ES-I3 (cell line): ENCODE results near the gene DGKE.

Experiments used
- H3K36me3 ChIP-seq: 2 replicates; pipeline ENCODE4 v1.6.1; 2013; ENCODE audit warnings: mild to moderate bottlenecking, low read length, control low read depth, moderate library complexity; ENCODE audit not compliant: insufficient read depth
- H3K4me1 ChIP-seq: 2 replicates; pipeline ENCODE4 v1.6.1; 2013; ENCODE audit warnings: mild to moderate bottlenecking, control low read depth, low read length; ENCODE audit not compliant: insufficient read depth
- H3K9ac ChIP-seq: 2 replicates; pipeline ENCODE4 v1.6.1; 2013; ENCODE audit warnings: low read depth, mild to moderate bottlenecking, low read length, moderate library complexity
- H3K9me3 ChIP-seq: 2 replicates; pipeline ENCODE4 v1.6.1; 2013; ENCODE audit warnings: mild to moderate bottlenecking, low read length, moderate library complexity; ENCODE audit not compliant: control insufficient read depth, insufficient read depth

The DGKE gene

DNA sequence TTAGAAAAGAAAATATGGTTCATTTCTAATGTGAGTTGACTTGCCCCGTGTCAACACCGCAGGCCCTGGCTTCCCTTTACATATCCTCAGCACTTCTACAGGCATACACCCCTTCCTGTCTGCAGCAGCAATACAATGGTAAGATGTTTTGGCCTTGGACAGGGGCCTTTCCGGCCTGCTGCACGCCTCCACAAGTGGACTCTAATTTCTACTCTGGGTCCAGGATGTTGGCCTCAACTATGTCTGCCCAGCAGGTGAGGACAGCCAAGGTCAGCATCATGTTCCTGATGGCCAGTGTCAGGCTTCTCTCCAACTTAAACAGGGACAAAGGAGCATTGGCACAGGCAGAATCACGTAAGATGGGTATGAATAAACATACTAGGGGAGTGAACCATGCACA is 11.2 kb upstream of the DGKE start:
- H3K9ac ChIP-seq = no peak overlapping the region
- 0 out of 2 replicates have a peak, but pooled peaks cover 3% of the 10 kb centered on the region for H3K4me1 ChIP-seq
- H3K36me3 ChIP-seq = no peaks in the 10 kb centered on the region
- H3K9me3 ChIP-seq = no peaks in the 10 kb centered on the region

DNA sequence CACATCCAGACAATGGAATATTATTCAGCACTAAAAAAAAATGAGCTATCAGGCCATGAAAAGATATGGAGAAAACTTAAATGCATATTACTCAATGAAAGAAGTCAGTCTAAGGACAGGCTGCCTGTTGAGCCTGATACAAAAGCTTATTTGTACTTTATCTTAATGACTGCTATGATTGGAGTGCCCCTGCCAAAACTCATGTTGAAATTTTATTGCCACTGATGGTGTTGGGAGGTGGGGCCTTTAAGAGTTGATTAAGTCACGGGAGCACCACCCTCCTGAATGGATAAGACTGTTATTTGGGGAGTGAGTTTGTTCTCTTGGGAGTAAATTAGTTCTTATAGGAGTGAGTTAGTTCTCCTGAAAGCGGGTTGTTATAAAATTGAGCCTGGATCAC is 10.1 kb upstream of the DGKE start:
- no peaks in the 10 kb centered on the region for H3K9me3 ChIP-seq
- H3K36me3 ChIP-seq = no peaks in the 10 kb centered on the region
- no peak overlapping the region for H3K9ac ChIP-seq
- 0 out of 2 replicates have a peak, but pooled peaks cover 3% of the 10 kb centered on the region for H3K4me1 ChIP-seq

DNA sequence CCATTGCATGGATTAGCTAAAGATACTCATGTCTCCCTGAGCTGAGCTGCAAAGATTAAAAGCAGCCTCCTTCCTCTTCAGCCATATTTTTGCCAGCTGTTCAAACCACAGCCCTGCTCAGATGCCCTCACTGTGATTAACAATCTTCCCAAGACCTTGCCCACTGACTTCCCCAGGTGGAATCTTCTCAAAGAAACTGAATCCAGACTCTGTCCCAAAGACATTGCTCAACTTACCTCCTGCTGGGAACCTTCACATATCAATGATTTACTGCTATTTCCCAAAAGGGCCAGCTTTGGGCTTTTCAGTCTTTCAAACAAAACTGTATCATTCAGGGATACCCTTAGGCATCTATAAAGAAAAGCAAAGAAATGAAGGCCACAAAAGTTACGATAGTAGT is 9.4 kb upstream of the DGKE start:
- Histone ChIP-seq H3K9me3 (no peaks in the 10 kb centered on the region), H3K36me3 (no peaks in the 10 kb centered on the region), H3K4me1 (0 out of 2 replicates have a peak, but pooled peaks cover 3% of the 10 kb centered on the region), H3K9ac (no peak overlapping the region)

DNA sequence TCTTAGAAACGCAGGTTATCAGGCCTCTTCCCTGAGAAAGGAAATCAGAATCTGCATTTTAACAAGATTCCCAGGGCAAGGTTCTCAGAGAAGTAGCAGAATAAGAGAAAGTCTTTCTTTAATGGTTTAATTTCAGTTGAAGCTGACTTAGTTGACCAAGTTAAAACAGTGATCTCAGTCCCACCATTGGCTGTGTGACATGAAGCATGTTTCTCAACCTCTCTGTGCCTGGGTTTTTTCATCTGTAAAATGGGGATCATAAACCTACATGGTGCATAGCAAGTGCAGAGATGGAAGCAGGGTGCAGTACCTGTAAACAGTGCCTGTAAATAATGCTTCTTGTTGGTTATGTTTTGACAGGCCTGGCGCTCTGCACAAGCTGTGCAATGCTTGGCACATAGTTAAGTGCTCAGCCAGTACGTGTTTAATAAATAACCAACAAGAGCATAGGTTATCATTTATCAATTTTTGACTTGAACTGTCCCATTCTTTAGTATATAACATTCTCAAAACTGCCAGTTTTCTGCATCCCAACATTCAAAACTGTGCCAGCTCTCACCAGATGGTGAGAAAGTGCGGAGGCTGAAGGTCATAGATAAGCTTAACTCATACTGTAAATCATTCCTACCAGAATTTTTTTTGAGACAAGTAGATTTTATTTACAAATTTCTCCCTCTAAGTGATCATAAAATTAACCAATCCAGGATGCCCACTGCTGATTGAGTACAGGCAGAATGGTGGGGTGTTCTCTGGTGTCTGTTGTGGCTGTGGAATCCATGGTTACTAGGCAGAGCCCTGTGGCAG is 7.1 kb upstream of the DGKE start:
- Histone ChIP-seq H3K9ac (no peak overlapping the region), H3K9me3 (no peaks in the 10 kb centered on the region), H3K4me1 (no peaks in the 10 kb centered on the region), H3K36me3 (no peaks in the 10 kb centered on the region)

DNA sequence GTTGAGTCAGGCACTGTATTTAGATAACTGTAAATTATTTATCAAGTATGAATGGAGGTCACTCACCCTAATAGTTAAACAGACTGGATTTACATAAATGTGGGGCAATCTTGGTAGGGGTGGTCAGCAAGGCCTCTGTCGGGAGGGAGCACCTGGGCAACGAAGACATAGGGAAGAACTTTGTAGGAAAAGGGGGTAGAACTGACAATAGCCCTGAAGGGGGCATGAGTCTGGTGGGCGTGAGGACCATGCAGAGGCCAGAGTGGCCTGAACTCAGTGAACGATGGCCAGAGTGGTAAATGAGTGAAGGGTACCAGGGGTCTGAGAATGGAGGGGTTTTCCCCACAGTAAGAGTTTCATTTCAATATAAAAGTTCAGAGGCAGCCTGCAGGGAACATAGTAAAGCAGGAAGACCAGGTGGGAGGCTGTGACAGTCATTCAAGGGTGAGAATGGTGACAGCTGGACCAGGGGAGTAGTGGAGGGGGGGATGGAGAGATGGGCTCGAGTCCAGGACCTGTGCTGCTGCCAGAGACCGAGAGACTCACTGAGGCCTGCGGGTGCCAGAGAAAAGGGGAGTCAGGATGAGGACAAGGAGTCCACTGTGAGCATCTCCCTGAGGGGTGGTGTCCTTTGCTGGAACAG is 3.1 kb upstream of the DGKE start:
- Histone ChIP-seq H3K36me3 (no peaks in the 10 kb centered on the region), H3K9ac (no peak overlapping the region), H3K9me3 (no peaks in the 10 kb centered on the region), H3K4me1 (peaks cover 10% of the 10 kb centered on the region)

GRCh38 chr17:56831369-56832095 is 2.4 kb upstream of the DGKE start:
- H3K36me3 ChIP-seq = no peaks in the 10 kb centered on the region
- no peaks in the 10 kb centered on the region for H3K9me3 ChIP-seq
- peaks cover 11% of the 10 kb centered on the region for H3K4me1 ChIP-seq
- H3K9ac ChIP-seq = no peak overlapping the region

DNA sequence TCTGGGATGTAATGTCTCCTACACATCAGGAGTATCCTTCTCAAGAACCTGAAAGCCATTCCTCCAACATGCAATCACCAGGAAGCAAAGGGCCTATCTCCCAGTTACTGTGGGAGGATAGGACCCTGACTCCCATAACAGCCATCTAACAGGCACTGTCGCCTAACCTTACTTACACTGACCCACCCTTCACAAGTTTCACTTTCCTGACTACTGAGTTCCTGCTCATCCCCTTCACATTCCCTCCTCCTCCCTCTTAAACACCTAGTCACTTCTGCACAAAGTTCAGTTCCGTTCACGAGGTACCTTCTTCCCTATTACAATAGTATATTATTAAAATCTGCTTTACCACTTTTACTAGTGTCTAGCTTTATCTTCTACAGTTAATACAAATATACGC is 1.5 kb upstream of the DGKE start:
- no peaks in the 10 kb centered on the region for H3K9me3 ChIP-seq
- H3K4me1 ChIP-seq = peaks cover 15% of the 10 kb centered on the region
- H3K9ac ChIP-seq = peak overlapping the region; percentile 73; the same call in 1 of the 2 replicates
- no peaks in the 10 kb centered on the region for H3K36me3 ChIP-seq

- H3K4me1 ChIP-seq = peaks cover 17% of the 10 kb centered on the region
- peak overlapping the region; percentile 73 for H3K9ac ChIP-seq
- H3K9me3 ChIP-seq = no peaks in the 10 kb centered on the region
- H3K36me3 ChIP-seq = no peaks in the 10 kb centered on the region
Measured at GRCh38 chr17:56833057-56833808, 718 bp upstream of the DGKE start.

- H3K9ac ChIP-seq = peak overlapping the region; percentile 73
- peaks cover 17% of the 10 kb centered on the region for H3K4me1 ChIP-seq
- no peaks in the 10 kb centered on the region for H3K36me3 ChIP-seq
- H3K9me3 ChIP-seq = no peaks in the 10 kb centered on the region
Measured at GRCh38 chr17:56834380-56835263, 671 bp downstream of the DGKE start.

GRCh38 chr17:56835264-56835585 is 1.3 kb downstream of the DGKE start:
- no peaks in the 10 kb centered on the region for H3K9me3 ChIP-seq
- H3K36me3 ChIP-seq = no peaks in the 10 kb centered on the region
- H3K4me1 ChIP-seq = peaks cover 17% of the 10 kb centered on the region
- peak overlapping the region; percentile 73; the same call in 1 of the 2 replicates for H3K9ac ChIP-seq

DNA sequence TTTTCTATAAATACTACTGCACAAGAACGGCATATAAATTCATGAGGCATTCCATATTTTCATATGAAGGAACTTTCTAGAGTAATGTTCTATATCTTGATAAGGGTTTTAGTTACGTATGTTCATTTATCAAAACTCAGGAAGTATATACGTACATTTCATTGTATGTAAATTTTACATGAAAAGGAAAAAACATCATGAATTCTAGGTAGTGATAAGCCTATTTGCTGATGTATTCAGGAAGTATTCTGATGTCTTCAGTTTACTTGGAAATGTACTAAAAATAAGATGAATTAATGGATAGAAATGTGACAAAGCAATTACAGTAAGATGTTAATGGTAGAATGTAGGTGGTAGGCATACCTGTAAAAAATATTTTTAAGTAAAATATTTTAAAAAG is 4.7 kb downstream of the DGKE start:
- Histone ChIP-seq H3K9ac (no peak overlapping the region), H3K9me3 (no peaks in the 10 kb centered on the region), H3K4me1 (peaks cover 12% of the 10 kb centered on the region), H3K36me3 (no peaks in the 10 kb centered on the region)

DNA sequence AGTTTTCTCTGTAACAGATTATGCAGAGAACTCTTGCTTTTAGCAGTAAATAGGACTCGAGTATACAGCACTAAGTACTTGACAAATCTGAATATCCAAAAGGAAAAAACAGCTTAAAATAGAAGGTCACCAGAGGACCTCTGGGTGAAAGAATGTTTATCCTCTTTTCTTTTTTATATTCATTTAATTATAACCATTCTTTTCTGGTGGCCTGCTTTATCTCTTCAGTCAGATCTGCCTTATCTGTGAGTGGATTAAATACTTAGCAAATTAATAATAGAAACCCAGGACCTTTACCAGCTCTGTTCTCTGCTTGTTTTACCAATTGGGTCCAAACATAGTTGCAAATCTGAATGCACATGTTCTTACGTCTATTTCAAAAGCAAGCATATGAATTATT is 8.6 kb downstream of the DGKE start:
- Histone ChIP-seq H3K36me3 (no peaks in the 10 kb centered on the region), H3K9me3 (no peaks in the 10 kb centered on the region), H3K9ac (no peak overlapping the region), H3K4me1 (peaks cover under 1% of the 10 kb centered on the region; the same call in 1 of the 2 replicates)

GRCh38 chr17:56845934-56846333 is 12.0 kb downstream of the DGKE start:
- Histone ChIP-seq H3K4me1 (no peaks in the 10 kb centered on the region), H3K9ac (no peak overlapping the region), H3K9me3 (no peaks in the 10 kb centered on the region), H3K36me3 (peaks cover 4% of the 10 kb centered on the region; the same call in 1 of the 2 replicates)
